KG1 (cell line): ENCODE measurements around the gene SREBF2.

Experiments
- DNase-seq: peaks from one replicate; lab custom pipeline; 2025; lab: John Stamatoyannopoulos, UW

SREBF2 gene

DNA sequence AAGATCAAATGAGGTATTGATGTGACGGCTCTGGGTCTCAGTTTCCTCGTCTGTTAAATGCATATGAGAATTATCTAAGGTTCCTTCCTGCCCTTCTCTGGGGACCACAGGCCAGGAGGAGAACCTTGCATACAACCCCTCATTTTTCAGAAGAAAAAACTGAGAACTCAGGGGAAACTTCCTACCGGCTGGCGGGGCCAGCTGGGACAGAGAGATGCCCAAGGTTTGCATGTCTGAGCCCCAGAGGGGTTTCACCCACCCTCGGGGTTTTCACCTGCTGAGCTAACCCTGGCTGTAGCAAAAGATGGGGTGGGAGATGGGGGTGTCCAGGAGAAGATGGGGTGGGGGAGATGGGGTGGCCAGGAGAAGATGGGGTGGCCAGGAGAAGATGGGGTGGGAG lies 89.4 kb downstream of the SREBF2 start:
- no peak for DNase-seq

GRCh38 chr22:41922940-41923594 lies 90.2 kb downstream of the SREBF2 start:
- no peak for DNase-seq

DNA sequence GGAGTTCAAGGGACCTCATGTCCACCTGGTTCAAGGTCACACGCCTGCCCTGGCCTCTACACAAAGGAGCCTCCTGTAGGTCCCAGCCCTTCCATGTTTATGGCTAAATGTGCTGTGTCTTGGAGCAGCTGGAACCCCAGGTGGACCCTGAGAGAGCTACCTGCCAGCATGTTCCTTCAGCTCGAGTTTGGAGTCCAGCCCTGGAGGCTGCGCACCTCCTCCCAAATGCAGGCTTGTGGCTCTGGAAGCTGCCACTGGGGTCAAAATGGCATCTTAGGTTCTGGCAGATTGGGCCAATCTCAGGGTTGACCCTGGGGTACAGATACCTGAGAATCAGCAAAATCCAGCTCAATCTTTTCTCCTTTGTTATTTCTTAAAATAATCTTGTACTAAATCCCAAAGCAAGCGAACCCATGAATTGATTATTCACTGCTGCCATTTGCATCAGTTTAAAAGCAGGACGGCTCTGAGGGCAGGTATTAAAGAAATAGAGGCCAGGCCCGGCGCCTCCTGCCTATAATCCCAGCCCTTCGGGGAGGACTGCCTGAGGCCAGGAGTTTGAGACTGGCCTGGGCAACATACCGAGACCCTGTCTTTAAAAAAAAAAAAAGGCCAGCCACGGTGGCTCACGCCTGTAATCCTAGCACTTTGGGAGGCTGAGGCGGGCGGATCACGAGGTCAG lies 90.8 kb downstream of the SREBF2 start:
- DNase-seq = no peak

GRCh38 chr22:41925783-41926460 lies 93.0 kb downstream of the SREBF2 start:
- DNase-seq = no peak

DNA sequence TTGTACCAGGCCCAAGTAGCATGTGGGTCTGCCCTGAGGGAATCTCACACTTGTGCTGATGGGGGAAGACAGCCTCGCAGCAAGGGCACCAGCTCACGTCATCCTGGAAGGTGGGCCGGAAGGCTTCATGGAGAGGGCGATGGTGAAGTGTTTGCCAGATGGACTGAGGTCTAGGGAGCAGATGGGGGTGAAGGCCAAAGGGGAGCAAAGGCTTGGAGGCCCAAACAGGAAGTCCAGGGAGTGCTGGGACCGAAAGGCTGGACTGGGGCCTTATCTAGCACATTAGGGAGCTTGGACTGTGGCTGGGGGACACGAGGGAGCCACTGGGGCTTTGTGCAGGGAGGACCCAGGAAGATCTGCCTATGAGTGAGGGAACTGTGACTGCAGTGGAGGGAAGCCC lies 94.9 kb downstream of the SREBF2 start:
- DNase-seq = no peak

- DNase-seq = no peak
Measured at GRCh38 chr22:41928593-41929417, 95.9 kb downstream of the SREBF2 start.

DNA sequence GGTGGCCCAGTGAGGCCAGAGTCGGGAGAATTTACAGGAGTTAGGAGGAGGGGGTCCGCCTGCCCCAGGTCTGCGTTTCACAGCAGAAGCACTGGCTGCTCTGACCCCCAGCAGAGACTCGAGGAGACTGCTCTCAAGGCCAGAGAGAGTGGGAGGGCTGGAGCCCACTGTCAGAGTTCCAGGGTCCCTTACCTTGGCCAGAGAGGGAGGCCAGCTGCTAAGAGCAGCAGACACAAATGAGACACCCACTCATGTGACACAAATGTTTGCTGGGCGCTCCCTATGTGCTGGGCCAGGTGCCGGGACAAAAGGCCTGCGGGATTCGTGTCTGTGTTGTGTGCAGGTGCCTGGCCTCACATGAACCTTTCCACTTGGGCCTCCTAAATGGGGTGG lies 96.5 kb downstream of the SREBF2 start:
- no peak for DNase-seq

GRCh38 chr22:41931701-41932269 lies 98.9 kb downstream of the SREBF2 start:
- no peak for DNase-seq

DNA sequence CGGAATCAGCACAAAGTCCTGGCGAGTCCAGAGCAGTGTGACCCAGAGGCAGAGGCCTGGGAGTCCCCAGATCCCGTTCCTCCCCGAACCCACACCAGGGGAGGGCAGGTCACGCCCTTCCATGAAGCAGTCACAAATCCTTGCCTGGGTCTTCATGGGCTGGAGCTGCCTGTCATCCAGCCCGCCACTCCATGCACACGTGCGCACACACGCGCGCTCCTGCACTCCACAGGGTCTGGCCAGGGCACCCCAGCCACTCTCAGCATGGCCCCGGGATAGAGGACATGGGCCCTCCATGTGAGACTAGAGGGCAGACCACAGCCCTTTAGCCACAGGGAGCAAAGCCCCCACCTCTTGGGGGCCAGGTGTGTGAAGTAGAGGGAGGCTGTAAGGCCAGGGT lies 99.4 kb downstream of the SREBF2 start:
- no peak for DNase-seq

DNA sequence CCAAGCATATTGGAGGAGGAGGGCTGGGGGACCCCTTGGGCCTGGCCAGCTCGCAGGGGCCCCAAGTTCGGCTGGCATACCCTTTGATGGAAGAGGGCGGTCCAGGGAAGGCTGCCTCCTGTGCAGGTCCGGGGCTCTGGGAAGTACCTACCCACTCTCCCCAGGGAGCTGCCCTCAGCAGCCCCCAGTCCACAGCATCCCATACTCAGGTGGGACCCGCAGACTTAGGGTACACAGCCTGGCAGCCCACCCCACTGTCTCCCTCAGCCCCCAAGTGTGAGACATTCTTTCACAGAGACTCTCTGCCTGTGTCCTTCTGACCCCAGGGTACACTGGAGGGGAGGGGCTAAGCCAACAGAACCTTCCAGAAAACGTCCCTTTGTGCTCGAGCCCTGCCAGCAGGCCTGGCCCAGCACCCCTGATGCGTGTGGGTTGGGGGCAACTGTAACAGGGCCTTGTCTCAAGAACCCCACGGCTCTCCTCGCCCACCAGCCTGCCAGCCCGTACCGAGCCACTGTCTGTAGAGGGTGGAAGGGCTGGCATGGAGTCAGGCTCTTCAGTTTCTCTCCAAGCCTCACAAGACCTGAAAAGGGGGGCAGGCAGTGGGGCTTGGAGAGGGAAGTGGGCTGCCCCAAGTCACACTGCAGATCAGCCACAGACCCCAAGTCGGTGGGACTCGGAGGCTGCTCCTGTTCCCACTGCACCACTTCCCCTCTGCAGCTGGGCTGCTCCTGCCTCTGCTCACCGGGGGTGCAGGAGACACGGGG lies 100.7 kb downstream of the SREBF2 start:
- DNase-seq = no peak

DNA sequence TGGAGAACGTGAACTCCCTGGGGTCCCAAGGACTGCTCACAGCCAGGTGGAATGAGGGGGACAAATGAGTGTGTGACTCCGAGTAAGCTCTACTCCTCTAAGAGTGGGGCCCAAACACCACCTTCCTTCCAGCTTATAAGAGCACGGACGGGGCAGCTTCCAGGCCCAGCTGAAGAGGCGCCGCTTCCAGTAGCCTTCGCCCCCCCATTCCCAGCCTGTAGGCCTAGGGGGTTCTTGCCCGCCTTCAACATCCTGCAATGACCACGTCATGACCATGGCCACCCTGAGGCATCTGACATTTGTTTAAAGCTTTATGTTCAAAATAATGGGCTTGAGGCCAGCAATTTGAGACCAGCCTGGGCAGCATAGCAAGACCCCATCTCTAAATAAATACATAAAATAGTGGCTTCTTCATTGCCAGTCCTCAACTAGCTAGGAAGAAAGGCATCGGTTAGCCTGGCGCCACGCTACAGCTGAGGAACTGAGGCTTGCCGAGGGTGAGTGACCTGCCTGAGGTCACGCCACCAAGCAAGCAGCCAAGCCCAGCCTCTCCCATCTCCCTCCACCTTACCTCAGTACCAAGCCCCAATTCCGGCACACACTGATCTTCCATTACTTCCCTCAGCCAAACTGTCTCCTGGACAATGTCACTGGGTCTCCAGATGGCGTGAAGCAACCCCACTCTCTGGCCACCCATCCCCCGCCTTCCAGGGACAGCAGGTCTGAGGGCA lies 101.5 kb downstream of the SREBF2 start:
- no peak for DNase-seq

GRCh38 chr22:41935015-41935351 lies 102.1 kb downstream of the SREBF2 start:
- no peak for DNase-seq

- DNase-seq = no peak
Measured at GRCh38 chr22:41935509-41935908, 102.6 kb downstream of the SREBF2 start.

DNA sequence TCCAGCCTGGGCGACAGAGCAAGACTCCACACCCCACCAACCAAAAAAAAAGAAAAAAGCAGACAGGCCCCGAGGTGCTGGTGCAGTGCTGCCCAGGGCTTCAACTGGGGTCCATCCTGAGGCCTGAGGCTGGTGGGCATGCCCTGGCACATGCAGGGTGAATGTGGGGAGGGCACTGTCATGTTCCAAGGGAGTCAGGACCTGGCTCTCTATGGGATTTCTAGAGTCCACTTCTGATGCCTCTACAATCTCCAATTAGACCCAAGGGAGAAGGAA lies 103.9 kb downstream of the SREBF2 start:
- no peak for DNase-seq

GRCh38 chr22:41939981-41940831 lies 107.3 kb downstream of the SREBF2 start:
- no peak for DNase-seq

DNA sequence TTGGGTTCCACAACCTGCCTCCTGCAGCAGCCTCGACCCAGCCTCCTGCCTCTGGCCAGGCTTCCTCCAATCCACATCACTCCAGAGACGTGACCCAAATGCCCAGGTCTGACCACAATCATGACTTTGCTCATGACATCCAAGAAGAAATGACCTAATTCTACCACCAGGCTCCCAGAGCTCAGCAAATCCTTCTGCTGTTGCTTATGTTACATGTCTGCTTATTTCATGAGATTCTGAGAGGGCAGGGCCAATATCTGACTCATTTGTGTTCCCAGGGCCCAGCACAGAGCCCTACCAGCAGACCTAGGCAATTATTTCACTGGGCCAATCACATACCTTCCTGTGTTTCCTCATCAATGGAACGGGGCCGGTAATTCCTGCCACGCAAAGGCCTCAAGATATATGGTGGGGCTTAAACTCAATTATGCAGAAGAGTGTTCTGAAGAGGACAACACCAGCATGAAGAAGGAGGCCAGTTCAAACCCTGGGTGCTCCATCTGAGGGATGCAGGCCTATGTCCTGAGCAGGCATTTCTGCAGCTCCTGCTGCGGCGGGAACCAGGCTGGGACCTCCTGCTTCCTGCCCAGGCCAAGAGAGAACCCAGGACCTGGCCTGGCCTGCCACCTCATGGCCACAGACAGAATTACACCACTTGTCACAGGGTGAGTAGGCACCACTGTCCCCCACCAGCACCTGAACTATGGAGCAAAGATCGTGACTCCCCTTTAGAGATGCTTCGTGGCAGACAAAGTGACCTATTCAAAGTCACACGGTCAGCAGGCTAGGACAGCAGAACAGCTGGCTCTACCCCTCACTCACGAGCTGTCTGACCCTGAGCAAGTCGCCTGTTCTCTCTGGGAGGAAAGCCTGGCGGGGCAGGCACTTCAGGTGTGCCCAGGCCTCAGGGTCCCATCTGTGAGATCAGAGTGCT lies 108.2 kb downstream of the SREBF2 start:
- DNase-seq = peak; percentile 50

DNA sequence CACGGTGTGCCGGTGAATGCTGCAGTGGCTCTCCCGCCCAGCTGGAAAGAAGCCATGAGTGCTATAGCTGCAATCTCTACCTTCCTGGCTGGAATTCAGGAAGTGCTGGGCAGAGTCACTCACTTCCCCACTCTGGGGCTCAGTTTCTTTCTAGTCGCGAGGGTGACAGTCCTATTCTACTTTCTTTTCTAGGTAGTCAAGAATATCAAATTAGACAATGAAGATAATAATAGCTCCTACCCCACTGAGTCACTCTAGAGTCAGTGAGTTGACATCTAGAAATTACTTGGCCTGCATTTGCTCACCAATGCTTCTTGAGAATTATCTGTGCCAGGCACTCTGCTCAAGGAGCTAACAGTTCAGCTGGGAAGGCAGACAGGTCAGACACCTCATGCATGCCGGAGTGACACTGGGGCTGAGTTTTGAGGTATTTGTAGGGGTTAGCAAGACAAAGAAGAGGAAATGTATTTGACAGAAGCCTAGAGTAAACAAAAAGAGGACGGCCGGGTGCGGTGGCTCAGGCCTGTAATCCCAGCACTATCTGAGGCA lies 110.8 kb downstream of the SREBF2 start:
- no peak for DNase-seq

GRCh38 chr22:41946629-41947423 lies 113.9 kb downstream of the SREBF2 start, which contains the start of gene CENPM:
TSS of gene CENPM (minus strand) at chr22:41947152. CDS start at chr22:41947076, 76 bp downstream.
- DNase-seq = peak; percentile 96
